ENCODE measurements around the gene ATP5F1A.

DNA sequence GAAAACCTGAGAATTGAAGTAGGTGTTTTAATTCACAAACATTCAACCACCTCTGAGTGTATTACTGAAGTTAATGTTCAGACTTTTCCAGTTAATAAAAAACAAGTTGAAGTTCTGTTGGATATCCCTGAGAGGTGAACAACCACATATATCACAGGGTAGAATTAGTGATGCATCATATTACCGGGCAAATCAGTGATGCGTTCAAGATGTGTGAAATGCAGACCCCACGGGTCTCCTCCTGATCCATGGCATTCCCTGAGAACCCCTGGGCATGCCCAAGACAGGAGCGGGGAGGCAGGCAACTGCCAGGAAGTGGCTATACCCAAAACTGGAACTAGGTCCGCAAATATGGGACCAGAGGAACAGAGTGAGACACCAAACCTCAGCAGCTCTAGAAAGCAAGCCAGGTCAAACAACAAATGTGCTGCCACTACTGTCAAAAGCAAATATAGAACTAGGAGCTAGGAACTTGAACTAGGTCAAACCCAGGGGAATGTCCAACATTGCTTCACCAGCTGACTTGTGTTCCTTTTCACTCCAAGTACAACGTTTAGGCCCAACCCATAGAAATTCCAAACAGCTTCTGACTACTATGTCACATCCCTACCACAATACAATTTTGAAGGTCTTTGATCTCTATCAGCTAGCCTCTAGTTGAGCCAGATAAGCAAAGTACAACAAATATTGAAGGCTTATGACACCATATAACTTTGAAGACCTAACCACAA lies 46.2 kb downstream of the ATP5F1A start:
- TF ChIP-seq, protein P1, sequence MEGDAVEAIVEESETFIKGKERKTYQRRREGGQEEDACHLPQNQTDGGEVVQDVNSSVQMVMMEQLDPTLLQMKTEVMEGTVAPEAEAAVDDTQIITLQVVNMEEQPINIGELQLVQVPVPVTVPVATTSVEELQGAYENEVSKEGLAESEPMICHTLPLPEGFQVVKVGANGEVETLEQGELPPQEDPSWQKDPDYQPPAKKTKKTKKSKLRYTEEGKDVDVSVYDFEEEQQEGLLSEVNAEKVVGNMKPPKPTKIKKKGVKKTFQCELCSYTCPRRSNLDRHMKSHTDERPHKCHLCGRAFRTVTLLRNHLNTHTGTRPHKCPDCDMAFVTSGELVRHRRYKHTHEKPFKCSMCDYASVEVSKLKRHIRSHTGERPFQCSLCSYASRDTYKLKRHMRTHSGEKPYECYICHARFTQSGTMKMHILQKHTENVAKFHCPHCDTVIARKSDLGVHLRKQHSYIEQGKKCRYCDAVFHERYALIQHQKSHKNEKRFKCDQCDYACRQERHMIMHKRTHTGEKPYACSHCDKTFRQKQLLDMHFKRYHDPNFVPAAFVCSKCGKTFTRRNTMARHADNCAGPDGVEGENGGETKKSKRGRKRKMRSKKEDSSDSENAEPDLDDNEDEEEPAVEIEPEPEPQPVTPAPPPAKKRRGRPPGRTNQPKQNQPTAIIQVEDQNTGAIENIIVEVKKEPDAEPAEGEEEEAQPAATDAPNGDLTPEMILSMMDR (IDR thresholded peaks at IDR 0.05; ENCODE audit: low read depth, low read length) = no peak
- TF ChIP-seq POLR2A (IDR thresholded peaks at IDR 0.05; ENCODE audit: extremely low read depth, insufficient read length) (no peak), MYC (IDR thresholded peaks at IDR 0.05; ENCODE audit: low read depth, low read length) (no peak)
- TF ChIP-seq, protein P2, sequence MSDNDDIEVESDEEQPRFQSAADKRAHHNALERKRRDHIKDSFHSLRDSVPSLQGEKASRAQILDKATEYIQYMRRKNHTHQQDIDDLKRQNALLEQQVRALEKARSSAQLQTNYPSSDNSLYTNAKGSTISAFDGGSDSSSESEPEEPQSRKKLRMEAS (IDR thresholded peaks at IDR 0.05; ENCODE audit: low read depth, low read length) = no peak
